ENCODE results near the gene TERF2IP.

The TERF2IP gene

GRCh38 chr16:75687361-75687760 is 39.8 kb downstream of the TERF2IP start:
- Histone ChIP-seq H3K4me3 (replicated peaks; ENCODE audit: low read depth, low read length) (no peak overlapping the region), H3K36me3 (ENCODE audit: control insufficient read depth, insufficient read depth, low read length) (no peaks in the 10 kb centered on the region), H3K27me3 (replicated peaks; ENCODE audit: control insufficient read depth, insufficient read depth, low read length) (no peaks in the 10 kb centered on the region)
- no peak for DNase-seq (ENCODE audit: extremely low read depth, insufficient read length)
- TF ChIP-seq, protein P1, sequence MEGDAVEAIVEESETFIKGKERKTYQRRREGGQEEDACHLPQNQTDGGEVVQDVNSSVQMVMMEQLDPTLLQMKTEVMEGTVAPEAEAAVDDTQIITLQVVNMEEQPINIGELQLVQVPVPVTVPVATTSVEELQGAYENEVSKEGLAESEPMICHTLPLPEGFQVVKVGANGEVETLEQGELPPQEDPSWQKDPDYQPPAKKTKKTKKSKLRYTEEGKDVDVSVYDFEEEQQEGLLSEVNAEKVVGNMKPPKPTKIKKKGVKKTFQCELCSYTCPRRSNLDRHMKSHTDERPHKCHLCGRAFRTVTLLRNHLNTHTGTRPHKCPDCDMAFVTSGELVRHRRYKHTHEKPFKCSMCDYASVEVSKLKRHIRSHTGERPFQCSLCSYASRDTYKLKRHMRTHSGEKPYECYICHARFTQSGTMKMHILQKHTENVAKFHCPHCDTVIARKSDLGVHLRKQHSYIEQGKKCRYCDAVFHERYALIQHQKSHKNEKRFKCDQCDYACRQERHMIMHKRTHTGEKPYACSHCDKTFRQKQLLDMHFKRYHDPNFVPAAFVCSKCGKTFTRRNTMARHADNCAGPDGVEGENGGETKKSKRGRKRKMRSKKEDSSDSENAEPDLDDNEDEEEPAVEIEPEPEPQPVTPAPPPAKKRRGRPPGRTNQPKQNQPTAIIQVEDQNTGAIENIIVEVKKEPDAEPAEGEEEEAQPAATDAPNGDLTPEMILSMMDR (IDR thresholded peaks at IDR 0.05; ENCODE audit: insufficient read depth, low read length, poor library complexity, severe bottlenecking) = no peak

- Histone ChIP-seq H3K4me3 (replicated peaks; ENCODE audit: low read depth, low read length) (no peak overlapping the region), H3K27me3 (replicated peaks; ENCODE audit: control insufficient read depth, insufficient read depth, low read length) (no peaks in the 10 kb centered on the region; the same call in 1 of the 2 replicates), H3K36me3 (ENCODE audit: control insufficient read depth, insufficient read depth, low read length) (no peaks in the 10 kb centered on the region)
- no peak for DNase-seq (ENCODE audit: extremely low read depth, insufficient read length)
- TF ChIP-seq, protein P1 (IDR thresholded peaks at IDR 0.05; ENCODE audit: insufficient read depth, low read length, poor library complexity, severe bottlenecking) = peak; percentile 25
Measured at GRCh38 chr16:75695708-75696107, 48.1 kb downstream of the TERF2IP start.

GRCh38 chr16:75697571-75697970 is 50.0 kb downstream of the TERF2IP start:
- no peaks in the 10 kb centered on the region; the same call in 1 of the 2 replicates for H3K27me3 ChIP-seq (replicated peaks; ENCODE audit: control insufficient read depth, insufficient read depth, low read length)
- H3K4me3 ChIP-seq (replicated peaks; ENCODE audit: low read depth, low read length) = no peak overlapping the region
- no peak for DNase-seq (ENCODE audit: extremely low read depth, insufficient read length)
- H3K36me3 ChIP-seq (ENCODE audit: control insufficient read depth, insufficient read depth, low read length) = no peaks in the 10 kb centered on the region
- TF ChIP-seq, protein P1 (IDR thresholded peaks at IDR 0.05; ENCODE audit: insufficient read depth, low read length, poor library complexity, severe bottlenecking) = no peak

DNA sequence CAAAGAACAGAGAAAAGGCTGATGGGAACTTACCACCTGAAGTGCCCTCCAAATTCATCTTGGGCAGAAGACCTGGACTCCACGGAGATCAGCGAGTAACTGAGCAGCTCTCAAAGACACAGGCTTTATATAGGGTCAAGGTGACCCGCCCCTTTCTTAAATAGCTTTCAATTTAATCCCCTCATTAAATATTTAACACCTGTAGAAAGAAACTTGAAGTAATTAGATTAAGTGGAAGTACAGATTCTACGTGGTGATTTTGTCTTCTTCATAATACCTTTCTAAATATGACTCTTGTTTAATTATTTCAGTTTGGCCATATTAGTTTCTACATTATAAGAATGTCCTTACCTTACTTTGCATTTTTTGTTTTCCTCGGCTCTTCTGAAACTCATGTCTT is 53.8 kb downstream of the TERF2IP start, which contains the start of gene DUXB:
TSS of gene DUXB (minus strand) at position 101 of the 400 bp plus-strand sequence. CDS start at position 58, 43 bp downstream.
- H3K36me3 ChIP-seq (ENCODE audit: control insufficient read depth, insufficient read depth, low read length) = no peaks in the 10 kb centered on the region
- TF ChIP-seq, protein P1 (IDR thresholded peaks at IDR 0.05; ENCODE audit: insufficient read depth, low read length, poor library complexity, severe bottlenecking) = no peak
- no peaks in the 10 kb centered on the region for H3K27me3 ChIP-seq (replicated peaks; ENCODE audit: control insufficient read depth, insufficient read depth, low read length)
- no peak for DNase-seq (ENCODE audit: extremely low read depth, insufficient read length)
- H3K4me3 ChIP-seq (replicated peaks; ENCODE audit: low read depth, low read length) = no peak within 1 kb of the TSS

DNA sequence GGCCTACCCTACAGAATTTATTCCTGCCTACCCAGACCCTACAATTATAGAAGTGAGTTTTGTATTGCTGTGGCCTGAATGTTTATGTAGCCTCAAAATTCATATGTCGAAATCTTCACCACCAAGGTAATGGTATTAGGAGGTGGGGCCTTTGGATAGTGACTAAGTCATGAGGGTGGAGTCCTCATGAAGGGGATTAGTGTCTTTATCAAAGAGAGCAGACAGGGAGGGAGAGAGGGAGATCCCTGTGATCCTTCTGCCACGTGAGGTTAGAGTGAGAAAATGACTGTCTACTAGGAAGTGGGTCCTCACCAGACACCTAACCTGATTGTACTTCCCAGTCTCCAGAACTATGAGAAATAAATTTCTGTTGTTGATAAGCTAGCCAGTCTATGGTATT is 54.7 kb downstream of the TERF2IP start:
- no peaks in the 10 kb centered on the region for H3K36me3 ChIP-seq (ENCODE audit: control insufficient read depth, insufficient read depth, low read length)
- no peak overlapping the region for H3K4me3 ChIP-seq (replicated peaks; ENCODE audit: low read depth, low read length)
- TF ChIP-seq, protein P1 (IDR thresholded peaks at IDR 0.05; ENCODE audit: insufficient read depth, low read length, poor library complexity, severe bottlenecking) = no peak
- DNase-seq (ENCODE audit: extremely low read depth, insufficient read length) = no peak
- H3K27me3 ChIP-seq (replicated peaks; ENCODE audit: control insufficient read depth, insufficient read depth, low read length) = no peaks in the 10 kb centered on the region

DNA sequence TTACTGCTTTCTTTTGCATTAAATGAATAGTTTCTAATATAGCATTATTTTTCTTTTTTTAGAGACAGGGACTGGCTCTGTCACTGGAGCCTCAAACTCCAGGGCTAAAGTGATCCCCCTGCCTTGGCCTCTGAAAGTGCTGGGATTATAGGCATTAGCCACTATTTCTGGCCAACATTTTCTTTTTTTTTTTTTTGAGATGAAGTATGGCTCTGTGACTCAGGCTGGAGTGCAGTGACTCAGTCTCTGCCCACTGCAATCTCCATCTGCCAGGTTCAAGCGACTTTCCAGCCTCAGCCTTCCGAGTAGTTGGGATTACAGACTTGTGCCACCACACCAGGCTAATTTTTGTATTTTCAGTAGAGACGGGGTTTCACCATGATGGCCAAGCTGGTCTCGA is 55.7 kb downstream of the TERF2IP start:
- DNase-seq (ENCODE audit: extremely low read depth, insufficient read length) = no peak
- TF ChIP-seq, protein P1 (IDR thresholded peaks at IDR 0.05; ENCODE audit: insufficient read depth, low read length, poor library complexity, severe bottlenecking) = no peak
- Histone ChIP-seq H3K36me3 (ENCODE audit: control insufficient read depth, insufficient read depth, low read length) (no peaks in the 10 kb centered on the region), H3K4me3 (replicated peaks; ENCODE audit: low read depth, low read length) (no peak overlapping the region), H3K27me3 (replicated peaks; ENCODE audit: control insufficient read depth, insufficient read depth, low read length) (no peaks in the 10 kb centered on the region)
